H1 (cell line): ENCODE results near the gene DYNC2I2. TPM values are rescaled to one million over a fixed set of nuclear protein-coding genes. Genes with fewer than 3 reads are reported as not detected.

Experiments used
- CTCF ChIA-PET: fragments of 300-600 bp; sonication (Branson Sonifier 250); formaldehyde crosslinking; loops from one replicate; lab custom pipeline; 2021; ENCODE audit not compliant: partially characterized antibody; lab: Charles Lee
- POLR2A ChIA-PET: fragments of 300-600 bp; sonication (Branson Sonifier 250); formaldehyde crosslinking; loops from one replicate; lab custom pipeline; 2021; ENCODE audit warnings: inconsistent platforms; ENCODE audit not compliant: partially characterized antibody; lab: Charles Lee
- DNase-seq, 2 experiments: peaks; one replicate each; pipeline versions ENCODE4 v3.0.0 to v3.0.0-alpha.2; 2010 to 2022; ENCODE audit warnings: low spot score in 2 of 2, low read depth in 1 of 2, mixed read lengths in 1 of 2
- FAIRE-seq: peaks from 2 replicates; lab custom pipeline; 2011; peaks lifted over from hg19 to GRCh38; lab: Jason Lieb, UNC
- H2AFZ ChIP-seq: 2 replicates; pipeline ENCODE4 v1.8.1; 2012; ENCODE audit warnings: low read length, inconsistent platforms
- H2AK5ac ChIP-seq: 2 replicates; pipeline ENCODE4 v1.6.1; 2013; ENCODE audit warnings: low read depth, low read length
- H2BK120ac ChIP-seq: replicated peaks from 2 replicates; pipeline ENCODE3; 2013; ENCODE audit warnings: low read depth, low read length, inconsistent platforms
- H2BK12ac ChIP-seq: 2 replicates; pipeline ENCODE4 v1.6.1; 2013; ENCODE audit warnings: low read depth, low read length
- H2BK15ac ChIP-seq: 2 replicates; pipeline ENCODE4 v1.6.1; 2013; ENCODE audit warnings: low read length
- H2BK20ac ChIP-seq: 2 replicates; pipeline ENCODE4 v1.6.1; 2013; ENCODE audit warnings: low read length
- H2BK5ac ChIP-seq: 2 replicates; pipeline ENCODE4 v1.6.1; 2013; ENCODE audit warnings: low read depth, low read length
- H3K14ac ChIP-seq: 2 replicates; pipeline ENCODE4 v1.6.1; 2013; ENCODE audit warnings: inconsistent platforms; ENCODE audit not compliant: insufficient read length
- H3K18ac ChIP-seq: 2 replicates; pipeline ENCODE4 v1.6.1; 2013; ENCODE audit warnings: low read length; ENCODE audit errors: extremely low read depth
- H3K23ac ChIP-seq: 2 replicates; pipeline ENCODE4 v1.6.1; 2013; ENCODE audit warnings: inconsistent platforms; ENCODE audit not compliant: insufficient read length
- H3K23me2 ChIP-seq: 2 replicates; pipeline ENCODE4 v1.6.1; 2013; ENCODE audit warnings: low read depth, low read length
- H3K27ac ChIP-seq: 2 replicates; pipeline ENCODE4 v1.6.1; 2011; ENCODE audit warnings: low read depth, low read length, inconsistent platforms
- H3K27me3 ChIP-seq, 4 experiments: replicated peaks in 1 of 4; 1 replicate in 1 of 4; 2 replicates in 3 of 4; pipeline versions ENCODE4 v1.6.1 to v1.8.1; 2011 to 2013; ENCODE audit warnings: low read length in 3 of 4, mild to moderate bottlenecking in 3 of 4, inconsistent platforms in 2 of 4, mixed read lengths in 2 of 4, moderate library complexity in 1 of 4; ENCODE audit not compliant: control insufficient read depth in 3 of 4, insufficient read depth in 3 of 4; ENCODE audit errors: extremely low read depth in 1 of 4
- H3K36me3 ChIP-seq, 4 experiments: 2 replicates each; pipeline versions ENCODE4 v1.6.1 to v1.8.1; 2011 to 2013; ENCODE audit warnings: mild to moderate bottlenecking in 4 of 4, low read length in 3 of 4, moderate library complexity in 2 of 4, control low read depth in 1 of 4, inconsistent platforms in 1 of 4; ENCODE audit not compliant: insufficient read depth in 4 of 4, control insufficient read depth in 2 of 4
- H3K4ac ChIP-seq: replicated peaks from 2 replicates; pipeline ENCODE3; 2013; ENCODE audit warnings: low read length, low read depth, mixed read lengths, inconsistent platforms; ENCODE audit not compliant: insufficient read length
- H3K4me1 ChIP-seq, 4 experiments: replicated peaks in 1 of 4; 1 replicate in 1 of 4; 2 replicates in 3 of 4; pipeline versions ENCODE4 v1.6.1 to v1.8.1; 2011 to 2013; ENCODE audit warnings: low read length in 3 of 4, inconsistent platforms in 2 of 4, mixed read lengths in 1 of 4; ENCODE audit not compliant: insufficient read depth in 4 of 4, control insufficient read depth in 3 of 4
- H3K4me2 ChIP-seq, 2 experiments: 2 replicates each; pipeline versions ENCODE4 v1.6.1 to v1.8.1; 2011 to 2013; ENCODE audit warnings: low read depth in 2 of 2, low read length in 2 of 2, control low read depth in 1 of 2, inconsistent platforms in 1 of 2, mild to moderate bottlenecking in 1 of 2; ENCODE audit not compliant: insufficient read depth in 1 of 2
- H3K4me3 ChIP-seq, 4 experiments: fragments of 200-600, 300-600 bp in 1 of 4; sonication (generic), shearing (Covaris generic), sonication (Bioruptor Twin) in 1 of 4; 2 replicates each; pipeline versions ENCODE4 v1.5.1 to v1.8.1; 2011 to 2016; ENCODE audit warnings: low read length in 4 of 4, low read depth in 3 of 4, control low read depth in 2 of 4, inconsistent platforms in 2 of 4, mild to moderate bottlenecking in 2 of 4, mixed read lengths in 1 of 4, moderate library complexity in 1 of 4; ENCODE audit not compliant: insufficient read depth in 2 of 4; ENCODE audit errors: extremely low read depth in 1 of 4
- H3K56ac ChIP-seq: replicated peaks from 2 replicates; pipeline ENCODE3; 2013; ENCODE audit warnings: low read depth, mild to moderate bottlenecking, mixed read lengths, low read length, inconsistent platforms; ENCODE audit not compliant: insufficient read length
- H3K79me1 ChIP-seq: 2 replicates; pipeline ENCODE4 v1.6.1; 2013; ENCODE audit warnings: low read depth, low read length, control low read depth
- H3K79me2 ChIP-seq, 2 experiments: 2 replicates each; pipeline versions ENCODE4 v1.6.1 to v1.8.1; 2012 to 2013; ENCODE audit warnings: low read length in 2 of 2, mild to moderate bottlenecking in 2 of 2, inconsistent platforms in 1 of 2; ENCODE audit not compliant: insufficient read depth in 2 of 2, control insufficient read depth in 1 of 2
- H3K9ac ChIP-seq, 4 experiments: replicated peaks in 1 of 4; 1 replicate in 1 of 4; 2 replicates in 3 of 4; pipeline versions ENCODE4 v1.6.1 to v1.8.1; 2011 to 2013; ENCODE audit warnings: low read depth in 3 of 4, low read length in 3 of 4, control low read depth in 2 of 4, mild to moderate bottlenecking in 2 of 4, moderate library complexity in 2 of 4, inconsistent platforms in 1 of 4; ENCODE audit errors: extremely low read depth in 1 of 4
- H3K9me3 ChIP-seq, 2 experiments: 2 replicates each; pipeline versions ENCODE4 v1.6.1 to v1.8.1; 2012 to 2013; ENCODE audit warnings: mild to moderate bottlenecking in 2 of 2, moderate library complexity in 2 of 2, control low read depth in 1 of 2, inconsistent platforms in 1 of 2, low read depth in 1 of 2, low read length in 1 of 2, mixed read lengths in 1 of 2; ENCODE audit not compliant: insufficient read depth in 2 of 2
- H4K20me1 ChIP-seq, 2 experiments: replicated peaks in 1 of 2; 2 replicates each; pipeline versions ENCODE3 to v1.8.1; 2011 to 2013; ENCODE audit warnings: inconsistent platforms in 2 of 2, low read length in 2 of 2, mild to moderate bottlenecking in 1 of 2; ENCODE audit not compliant: insufficient read depth in 2 of 2, control insufficient read depth in 1 of 2
- H4K5ac ChIP-seq: 2 replicates; pipeline ENCODE4 v1.6.1; 2013; ENCODE audit warnings: low read length, low read depth, mixed read lengths, inconsistent platforms; ENCODE audit not compliant: insufficient read length
- H4K8ac ChIP-seq: 2 replicates; pipeline ENCODE4 v1.8.0; 2013; ENCODE audit warnings: mild to moderate bottlenecking, moderate library complexity, low read length, inconsistent platforms; ENCODE audit not compliant: insufficient read depth; ENCODE audit errors: extremely low read depth
- H4K91ac ChIP-seq: replicated peaks from 2 replicates; pipeline ENCODE3; 2013; ENCODE audit warnings: low read length, mixed read lengths, inconsistent platforms; ENCODE audit not compliant: insufficient read length
- BACH1 ChIP-seq: IDR thresholded peaks from 2 replicates; pipeline ENCODE4 v1.6.1; 2012; ENCODE audit warnings: low read length, improper control_type of control experiment
- EZH2 ChIP-seq: fragments of 200-600 bp; sonication (generic); IDR thresholded peaks from 2 replicates; pipeline ENCODE4 v1.7.1; 2012; ENCODE audit warnings: low read depth, mild to moderate bottlenecking, moderate library complexity, low read length, inconsistent platforms; ENCODE audit not compliant: severe bottlenecking
- HDAC2 ChIP-seq, 2 experiments: fragments of 300-600 bp in 1 of 2; sonication (generic) in 1 of 2; IDR thresholded peaks; 2 replicates each; pipeline ENCODE4 v1.6.1; 2011 to 2012; ENCODE audit warnings: low read depth in 2 of 2, low read length in 2 of 2, mild to moderate bottlenecking in 2 of 2, moderate library complexity in 2 of 2, borderline replicate concordance in 1 of 2, inconsistent platforms in 1 of 2
- KDM4A ChIP-seq: IDR thresholded peaks from one replicate; pipeline ENCODE4 v1.7.1; 2012; ENCODE audit warnings: low read depth, mild to moderate bottlenecking, moderate library complexity, low read length, inconsistent platforms; ENCODE audit not compliant: severe bottlenecking
- MAX ChIP-seq: IDR thresholded peaks from 2 replicates; pipeline ENCODE4 v1.6.1; 2012; ENCODE audit warnings: inconsistent platforms
- WGBS, 2 experiments: shearing (Covaris generic) in 1 of 2; methylation state at CpG; one replicate each; pipeline versions ENCODE4 v1.1.6 to v1.1.7; 2013 to 2015; ENCODE audit warnings: low lambda C conversion rate in 2 of 2, mixed read lengths in 2 of 2, inconsistent platforms in 1 of 2, low coverage in 1 of 2, missing lambda C conversion rate in 1 of 2; ENCODE audit not compliant: insufficient replicate concordance in 2 of 2, insufficient coverage in 1 of 2, insufficient read length in 1 of 2; ENCODE audit errors: extremely low coverage in 1 of 2, missing lambda C conversion rate in 1 of 2; 5-methylcytosine and 5-hydroxymethylcytosine counted together
- polyA plus RNA-seq, 7 experiments: library from polyadenylated mRNA; depleted of rRNA in 3 of 7; stranded (reverse) in 5 of 7; unstranded in 2 of 7; fragments of >200 nt in 5 of 7; fragments of 200-250 nt in 2 of 7; gene quantifications; 1 replicate in 5 of 7; 2 replicates in 1 of 7; 4 replicates in 1 of 7; pipeline versions ENCODE4 v1.2.1 to v1.2.3, GENCODE V29; 2011 to 2013; ENCODE audit warnings: missing spikeins in 2 of 7, mixed read lengths in 2 of 7
- total RNA-seq: library from RNA; stranded (reverse); fragmentation: NEBNext Ultra II Directional; extraction: Animal tissue kit (Norgen Biotek cat#: 25700); gene quantifications from 2 replicates; pipeline ENCODE4 v1.2.1, GENCODE V29; 2021

The DYNC2I2 gene
- total and polyA plus RNA-seq, 2 of the 8 experiments (the other 6 are each of a cell fraction or from before 2014, with no cell fraction given) = 58.0 to 78.5 TPM

- Histone ChIP-seq H3K79me1 (no peaks in the 10 kb centered on the region), H3K4me2 (no peak overlapping the region), H3K36me3 (peaks cover 28 to 66% (median 50%) of the 10 kb centered on the region in 4 experiments), H4K91ac (no peak overlapping the region), H3K4ac (no peak overlapping the region), H3K18ac (no peak overlapping the region), H3K23ac (no peak overlapping the region), H3K9ac (no peak overlapping the region), H2AFZ (no peak overlapping the region), H3K14ac (no peak overlapping the region), H3K4me1 (no peaks in the 10 kb centered on the region), H3K23me2 (no peaks in the 10 kb centered on the region), H3K79me2 (no peaks in the 10 kb centered on the region), H3K27ac (no peak overlapping the region), H2BK12ac (no peak overlapping the region)
- WGBS, 2 experiments = 98% methylated on average over 6 of the region's 6 CpGs; no CpG with 5 or more reads in 1 of the 2 experiments
- FAIRE-seq (no peak), DNase-seq (no peak)
- ChIA-PET POLR2A (no interaction called here), CTCF (no interaction called here)
- TF ChIP-seq EZH2 (no peak), BACH1 (no peak), MAX (no peak), HDAC2 (IDR thresholded peaks at IDR 0.05; ENCODE audit: borderline replicate concordance in 1 of 2, low read depth in 2 of 2, low read length in 2 of 2) (no peak), KDM4A (no peak)
- TF ChIP-seq, all 59 proteins: peak for 0
- no peak overlapping the region for H3K56ac ChIP-seq
- H2BK15ac ChIP-seq = no peak overlapping the region
- H2AK5ac ChIP-seq = no peak overlapping the region
- no peak overlapping the region for H2BK120ac ChIP-seq
- no peak overlapping the region for H3K4me3 ChIP-seq
- H4K8ac ChIP-seq = 0 out of 2 replicates have a peak overlapping the region, but pooled peaks have one; percentile 14
- H4K5ac ChIP-seq = no peak overlapping the region
- no peak overlapping the region for H2BK20ac ChIP-seq
- no peak overlapping the region for H2BK5ac ChIP-seq
- no peaks in the 10 kb centered on the region for H3K9me3 ChIP-seq
- H3K27me3 ChIP-seq = no peaks in the 10 kb centered on the region
- peaks cover 0 to 4% of the 10 kb centered on the region in 2 experiments for H4K20me1 ChIP-seq
Observed at GRCh38 chr9:128593039-128593438, 63.6 kb downstream of the DYNC2I2 start.
